Skeletal muscle satellite cell (primary cell): ENCODE measurements around the gene S100A4.

Source experiments
- H3K27me3 ChIP-seq: 2 replicates; pipeline ENCODE4 v1.7.0; 2013; ENCODE audit warnings: low read length; ENCODE audit not compliant: control insufficient read depth, insufficient read depth
- H3K36me3 ChIP-seq: 2 replicates; pipeline ENCODE4 v1.7.0; 2013; ENCODE audit warnings: mild to moderate bottlenecking, control low read depth, low read length; ENCODE audit not compliant: insufficient read depth
- H3K4me1 ChIP-seq: 2 replicates; pipeline ENCODE4 v1.7.0; 2013; ENCODE audit warnings: low read length; ENCODE audit not compliant: control insufficient read depth, insufficient read depth
- H3K4me2 ChIP-seq: 2 replicates; pipeline ENCODE4 v1.7.0; 2013; ENCODE audit warnings: mild to moderate bottlenecking, low read length
- H3K4me3 ChIP-seq: 2 replicates; pipeline ENCODE4 v1.7.0; 2013; ENCODE audit warnings: low read length
- H3K9ac ChIP-seq: 2 replicates; pipeline ENCODE4 v1.7.0; 2013; ENCODE audit warnings: mild to moderate bottlenecking, low read depth, low read length, moderate library complexity
- H3K9me3 ChIP-seq: replicated peaks from 2 replicates; pipeline ENCODE4 v1.7.0; 2013; ENCODE audit warnings: mild to moderate bottlenecking, control low read depth, low read length

S100A4 gene

GRCh38 chr1:153553830-153554541 is 8.4 kb upstream of the S100A4 start:
- Histone ChIP-seq H3K9ac (peak overlapping the region; percentile 48), H3K27me3 (no peaks in the 10 kb centered on the region), H3K4me2 (no peak overlapping the region), H3K4me3 (no peak overlapping the region), H3K9me3 (no peaks in the 10 kb centered on the region), H3K4me1 (peaks cover 23% of the 10 kb centered on the region), H3K36me3 (no peaks in the 10 kb centered on the region)

- Histone ChIP-seq H3K9me3 (no peaks in the 10 kb centered on the region), H3K4me2 (no peak overlapping the region), H3K36me3 (no peaks in the 10 kb centered on the region), H3K9ac (no peak overlapping the region), H3K27me3 (no peaks in the 10 kb centered on the region), H3K4me1 (peaks cover 31% of the 10 kb centered on the region), H3K4me3 (no peak overlapping the region)
Measured at GRCh38 chr1:153553096-153553495, 7.5 kb upstream of the S100A4 start.

- Histone ChIP-seq H3K9me3 (no peaks in the 10 kb centered on the region), H3K4me3 (no peak overlapping the region), H3K4me1 (peaks cover 32% of the 10 kb centered on the region), H3K27me3 (no peaks in the 10 kb centered on the region), H3K4me2 (no peak overlapping the region), H3K36me3 (no peaks in the 10 kb centered on the region), H3K9ac (no peak overlapping the region)
Measured at GRCh38 chr1:153552335-153552734, 6.7 kb upstream of the S100A4 start.

- H3K4me1 ChIP-seq = peaks cover 41% of the 10 kb centered on the region
- H3K9me3 ChIP-seq = no peaks in the 10 kb centered on the region
- H3K4me2 ChIP-seq = no peak overlapping the region
- no peak overlapping the region for H3K4me3 ChIP-seq
- no peaks in the 10 kb centered on the region for H3K36me3 ChIP-seq
- no peak overlapping the region for H3K9ac ChIP-seq
- H3K27me3 ChIP-seq = no peaks in the 10 kb centered on the region
Measured at GRCh38 chr1:153550827-153551500, 5.4 kb upstream of the S100A4 start.

GRCh38 chr1:153550398-153550758 is 4.8 kb upstream of the S100A4 start:
- H3K4me1 ChIP-seq = peaks cover 47% of the 10 kb centered on the region
- no peaks in the 10 kb centered on the region for H3K9me3 ChIP-seq
- H3K4me2 ChIP-seq = no peak overlapping the region
- H3K4me3 ChIP-seq = no peak overlapping the region
- no peaks in the 10 kb centered on the region for H3K27me3 ChIP-seq
- no peak overlapping the region for H3K9ac ChIP-seq
- H3K36me3 ChIP-seq = no peaks in the 10 kb centered on the region

- no peaks in the 10 kb centered on the region for H3K9me3 ChIP-seq
- H3K27me3 ChIP-seq = no peaks in the 10 kb centered on the region
- no peak overlapping the region for H3K4me3 ChIP-seq
- H3K9ac ChIP-seq = no peak overlapping the region
- H3K36me3 ChIP-seq = no peaks in the 10 kb centered on the region
- peaks cover 52% of the 10 kb centered on the region for H3K4me1 ChIP-seq
- peak overlapping the region; percentile 59 for H3K4me2 ChIP-seq
Measured at GRCh38 chr1:153549741-153550397, 4.3 kb upstream of the S100A4 start.

- Histone ChIP-seq H3K4me1 (peaks cover 57% of the 10 kb centered on the region), H3K9ac (peak within 1 kb of the TSS; percentile 66), H3K27me3 (no peaks in the 10 kb centered on the region), H3K36me3 (no peaks in the 10 kb centered on the region), H3K4me3 (peak within 1 kb of the TSS; percentile 46), H3K4me2 (peak within 1 kb of the TSS; percentile 59), H3K9me3 (no peaks in the 10 kb centered on the region)
Measured at GRCh38 chr1:153548722-153549688, 3.4 kb upstream of the S100A4 start, which contains the start of gene S100A3. Gene S100A3, minus strand, starts transcription at chr1:153549258. Its CDS starts 773 bp downstream, at chr1:153548485.

- Histone ChIP-seq H3K9me3 (no peaks in the 10 kb centered on the region), H3K4me2 (no peak overlapping the region), H3K4me3 (no peak overlapping the region), H3K9ac (peak overlapping the region; percentile 66), H3K36me3 (no peaks in the 10 kb centered on the region), H3K27me3 (no peaks in the 10 kb centered on the region), H3K4me1 (peaks cover 60% of the 10 kb centered on the region)
Measured at GRCh38 chr1:153547560-153548551, 2.2 kb upstream of the S100A4 start.

GRCh38 chr1:153546796-153547559 is 1.4 kb upstream of the S100A4 start:
- Histone ChIP-seq H3K4me3 (no peak overlapping the region), H3K27me3 (no peaks in the 10 kb centered on the region), H3K4me1 (peaks cover 67% of the 10 kb centered on the region), H3K36me3 (no peaks in the 10 kb centered on the region), H3K9me3 (no peaks in the 10 kb centered on the region), H3K4me2 (no peak overlapping the region), H3K9ac (no peak overlapping the region)

GRCh38 chr1:153546371-153546770 is 765 bp upstream of the S100A4 start:
- H3K9me3 ChIP-seq = no peaks in the 10 kb centered on the region
- H3K36me3 ChIP-seq = no peaks in the 10 kb centered on the region
- peaks cover 73% of the 10 kb centered on the region for H3K4me1 ChIP-seq
- H3K4me2 ChIP-seq = peak overlapping the region; percentile 77
- H3K4me3 ChIP-seq = no peak overlapping the region
- peak overlapping the region; percentile 78 for H3K9ac ChIP-seq
- no peaks in the 10 kb centered on the region for H3K27me3 ChIP-seq
